ENCODE data around the gene ITGB2.

Gene ITGB2

DNA sequence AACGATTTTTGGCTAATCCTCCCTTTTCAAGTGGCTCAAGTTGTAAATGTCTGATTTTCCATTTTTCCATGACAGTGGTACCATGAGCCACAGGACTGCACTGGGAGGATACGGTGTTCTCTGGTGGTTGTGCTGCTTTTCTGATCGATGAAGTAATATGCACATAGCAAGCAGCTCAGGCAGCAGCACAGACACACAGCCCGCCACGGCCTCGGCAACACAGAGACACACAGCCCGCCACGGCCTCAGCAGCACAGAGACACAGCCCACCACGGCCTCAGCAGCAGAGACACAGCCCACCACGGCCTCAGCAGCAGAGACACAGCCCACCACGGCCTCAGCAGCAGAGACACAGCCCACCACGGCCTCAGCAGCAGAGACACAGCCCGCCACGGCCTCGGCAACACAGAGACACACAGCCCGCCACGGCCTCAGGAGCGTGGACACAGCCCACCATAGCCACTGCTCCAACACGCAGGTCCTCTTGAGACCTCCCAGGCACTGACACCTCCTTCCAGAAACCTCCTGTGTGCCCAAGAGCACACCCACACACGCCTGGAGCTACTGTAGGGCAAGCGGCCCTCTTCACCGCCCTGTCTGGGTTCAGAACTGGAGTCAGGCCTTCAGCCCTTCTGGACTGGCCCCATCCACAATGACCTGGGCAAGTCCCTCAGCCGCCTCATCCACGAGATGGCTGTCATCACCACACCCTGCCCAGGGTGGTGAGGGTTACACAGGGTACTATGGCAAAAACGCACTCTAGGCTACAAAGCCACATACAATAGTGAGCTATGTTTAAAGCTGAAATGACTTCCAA, 57.6 kb downstream of the ITGB2 start:
- peaks cover 18% of the 10 kb centered on the region for H3K36me3 ChIP-seq (ENCODE audit: control insufficient read depth, low read length)
- H4K20me1 ChIP-seq (ENCODE audit: control insufficient read depth, insufficient read depth, low read depth, low read length): peaks cover 9% of the 10 kb centered on the region; the same call in 1 of the 2 replicates
- H3K79me2 ChIP-seq (ENCODE audit: control insufficient read depth, low read length): peaks cover 33% of the 10 kb centered on the region
- TF ChIP-seq, protein P1, sequence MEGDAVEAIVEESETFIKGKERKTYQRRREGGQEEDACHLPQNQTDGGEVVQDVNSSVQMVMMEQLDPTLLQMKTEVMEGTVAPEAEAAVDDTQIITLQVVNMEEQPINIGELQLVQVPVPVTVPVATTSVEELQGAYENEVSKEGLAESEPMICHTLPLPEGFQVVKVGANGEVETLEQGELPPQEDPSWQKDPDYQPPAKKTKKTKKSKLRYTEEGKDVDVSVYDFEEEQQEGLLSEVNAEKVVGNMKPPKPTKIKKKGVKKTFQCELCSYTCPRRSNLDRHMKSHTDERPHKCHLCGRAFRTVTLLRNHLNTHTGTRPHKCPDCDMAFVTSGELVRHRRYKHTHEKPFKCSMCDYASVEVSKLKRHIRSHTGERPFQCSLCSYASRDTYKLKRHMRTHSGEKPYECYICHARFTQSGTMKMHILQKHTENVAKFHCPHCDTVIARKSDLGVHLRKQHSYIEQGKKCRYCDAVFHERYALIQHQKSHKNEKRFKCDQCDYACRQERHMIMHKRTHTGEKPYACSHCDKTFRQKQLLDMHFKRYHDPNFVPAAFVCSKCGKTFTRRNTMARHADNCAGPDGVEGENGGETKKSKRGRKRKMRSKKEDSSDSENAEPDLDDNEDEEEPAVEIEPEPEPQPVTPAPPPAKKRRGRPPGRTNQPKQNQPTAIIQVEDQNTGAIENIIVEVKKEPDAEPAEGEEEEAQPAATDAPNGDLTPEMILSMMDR (IDR thresholded peaks at IDR 0.05; ENCODE audit: low read depth, low read length, poor library complexity, severe bottlenecking): no peak
- no peak for TF ChIP-seq EZH2phosphoT487 (IDR thresholded peaks at IDR 0.05; ENCODE audit: borderline replicate concordance, low read length)
- no peak overlapping the region for H3K27ac ChIP-seq (ENCODE audit: low read depth, low read length)
- H3K9me2 ChIP-seq (replicated peaks; ENCODE audit: control insufficient read depth, low read length): no peaks in the 10 kb centered on the region
- H3K4me3 ChIP-seq (ENCODE audit: low read length): no peak overlapping the region
- no peaks in the 10 kb centered on the region for H3K9me3 ChIP-seq (ENCODE audit: control insufficient read depth, insufficient read depth, low read length)
- H3K4me1 ChIP-seq (ENCODE audit: control insufficient read depth, low read length): peaks cover 16% of the 10 kb centered on the region
- H3F3A ChIP-seq (ENCODE audit: control insufficient read depth, insufficient read depth): no peaks in the 10 kb centered on the region
- no peak overlapping the region for H3K4me2 ChIP-seq (ENCODE audit: low read length)
- no peaks in the 10 kb centered on the region for H3K27me3 ChIP-seq (ENCODE audit: control insufficient read depth, low read length)

DNA sequence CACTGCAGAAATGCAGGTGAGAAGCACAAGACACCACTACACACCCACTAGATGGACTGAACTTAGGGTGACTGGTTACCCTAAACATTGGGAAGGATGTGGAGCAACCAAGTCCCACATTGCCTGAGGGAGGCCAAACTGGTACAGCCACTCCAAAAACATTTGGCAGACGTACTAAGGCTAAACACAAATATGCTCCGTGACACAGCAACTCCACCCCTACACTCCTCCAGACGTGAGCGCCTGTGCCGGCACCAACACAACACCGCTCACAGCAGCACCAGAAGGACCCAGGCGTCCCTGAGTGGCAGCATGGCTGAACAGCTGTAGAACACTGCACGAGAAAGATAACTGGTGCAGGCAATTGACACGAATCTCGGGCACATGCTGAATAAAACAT, 61.9 kb downstream of the ITGB2 start:
- no peaks in the 10 kb centered on the region for H3F3A ChIP-seq (ENCODE audit: control insufficient read depth, insufficient read depth)
- H3K9me3 ChIP-seq (ENCODE audit: control insufficient read depth, insufficient read depth, low read length): no peaks in the 10 kb centered on the region
- H3K4me3 ChIP-seq (ENCODE audit: low read length): no peak overlapping the region
- H3K4me2 ChIP-seq (ENCODE audit: low read length): no peak overlapping the region
- no peak overlapping the region for H3K27ac ChIP-seq (ENCODE audit: low read depth, low read length)
- peaks cover 13% of the 10 kb centered on the region for H3K36me3 ChIP-seq (ENCODE audit: control insufficient read depth, low read length)
- H3K27me3 ChIP-seq (ENCODE audit: control insufficient read depth, low read length): no peaks in the 10 kb centered on the region
- 0 out of 2 replicates have a peak, but pooled peaks cover 3% of the 10 kb centered on the region for H4K20me1 ChIP-seq (ENCODE audit: control insufficient read depth, insufficient read depth, low read depth, low read length)
- H3K9me2 ChIP-seq (replicated peaks; ENCODE audit: control insufficient read depth, low read length): no peaks in the 10 kb centered on the region
- peaks cover 8% of the 10 kb centered on the region; the same call in 1 of the 2 replicates for H3K79me2 ChIP-seq (ENCODE audit: control insufficient read depth, low read length)
- no peaks in the 10 kb centered on the region for H3K4me1 ChIP-seq (ENCODE audit: control insufficient read depth, low read length)
- TF ChIP-seq, protein P1 (IDR thresholded peaks at IDR 0.05; ENCODE audit: low read depth, low read length, poor library complexity, severe bottlenecking): no peak
- TF ChIP-seq EZH2phosphoT487 (IDR thresholded peaks at IDR 0.05; ENCODE audit: borderline replicate concordance, low read length): no peak

DNA sequence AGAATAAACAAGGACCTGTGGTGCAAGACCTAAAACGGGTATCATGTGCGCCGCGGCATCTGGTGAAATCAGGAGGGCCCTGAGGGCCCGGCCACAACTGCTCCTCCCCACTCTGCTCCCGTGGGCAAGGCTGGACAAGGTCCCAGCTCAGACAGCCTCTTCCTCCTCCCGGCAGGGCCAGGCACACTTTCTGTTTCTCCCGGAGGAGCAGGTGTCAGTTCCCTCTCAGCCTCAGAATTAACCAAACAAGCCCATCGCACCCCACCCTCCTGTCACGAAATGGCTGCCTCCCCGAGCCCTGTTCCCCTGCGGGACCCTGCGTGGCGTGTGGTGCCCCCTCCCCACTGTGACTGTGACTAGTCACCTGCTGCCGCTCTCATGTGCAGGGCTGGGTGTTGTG, 62.4 kb downstream of the ITGB2 start:
- Histone ChIP-seq H3K27ac (ENCODE audit: low read depth, low read length) (no peak overlapping the region), H3K27me3 (ENCODE audit: control insufficient read depth, low read length) (no peaks in the 10 kb centered on the region), H3F3A (ENCODE audit: control insufficient read depth, insufficient read depth) (no peaks in the 10 kb centered on the region), H3K4me1 (ENCODE audit: control insufficient read depth, low read length) (no peaks in the 10 kb centered on the region), H3K4me3 (ENCODE audit: low read length) (no peak overlapping the region), H3K9me2 (replicated peaks; ENCODE audit: control insufficient read depth, low read length) (no peaks in the 10 kb centered on the region), H3K36me3 (ENCODE audit: control insufficient read depth, low read length) (peaks cover 13% of the 10 kb centered on the region), H4K20me1 (ENCODE audit: control insufficient read depth, insufficient read depth, low read depth, low read length) (0 out of 2 replicates have a peak, but pooled peaks cover 3% of the 10 kb centered on the region), H3K4me2 (ENCODE audit: low read length) (no peak overlapping the region), H3K9me3 (ENCODE audit: control insufficient read depth, insufficient read depth, low read length) (no peaks in the 10 kb centered on the region), H3K79me2 (ENCODE audit: control insufficient read depth, low read length) (peaks cover 5% of the 10 kb centered on the region; the same call in 1 of the 2 replicates)
- no peak for TF ChIP-seq EZH2phosphoT487 (IDR thresholded peaks at IDR 0.05; ENCODE audit: borderline replicate concordance, low read length)
- TF ChIP-seq, protein P1 (IDR thresholded peaks at IDR 0.05; ENCODE audit: low read depth, low read length, poor library complexity, severe bottlenecking): no peak

All from DOHH2 (cell line).